CD14-positive monocyte (primary cell): ENCODE measurements around the gene PPP1R13B. TPM values are rescaled to one million over a fixed set of nuclear protein-coding genes. Genes with fewer than 3 reads are reported as not detected.

ENCODE experiments used
- DNase-seq, 3 donors: peaks; one replicate each; pipeline ENCODE4 v3.0.0-alpha.2; 2011 to 2022
- H2AFZ ChIP-seq: 2 replicates; pipeline ENCODE4 v1.6.0; 2012; ENCODE audit warnings: mild to moderate bottlenecking, low read depth, low read length, inconsistent platforms; ENCODE audit not compliant: insufficient read depth, poor library complexity, severe bottlenecking
- H3K27ac ChIP-seq, 2 donors: 1 replicate in 1 of 2; 2 replicates in 1 of 2; pipeline ENCODE4 v1.5.1; 2012 to 2013; ENCODE audit warnings: low read length in 2 of 2, control low read depth in 1 of 2, inconsistent platforms in 1 of 2, low read depth in 1 of 2, mild to moderate bottlenecking in 1 of 2
- H3K27me3 ChIP-seq, 2 donors: one replicate each; pipeline versions ENCODE4 v1.6.0 to v1.6.1; 2011 to 2013; ENCODE audit warnings: low read length in 2 of 2; ENCODE audit not compliant: control insufficient read depth in 2 of 2, insufficient read depth in 2 of 2
- H3K36me3 ChIP-seq, 2 donors: replicated peaks in 1 of 2; 1 replicate in 1 of 2; 2 replicates in 1 of 2; pipeline versions ENCODE4 v1.5.1 to v1.6.1; 2012 to 2013; ENCODE audit warnings: low read length in 2 of 2, control low read depth in 1 of 2, inconsistent platforms in 1 of 2, mild to moderate bottlenecking in 1 of 2; ENCODE audit not compliant: insufficient read depth in 2 of 2, control insufficient read depth in 1 of 2
- H3K4me1 ChIP-seq, 2 donors: 1 replicate in 1 of 2; 2 replicates in 1 of 2; pipeline versions ENCODE4 v1.5.1 to v1.6.1; 2012 to 2013; ENCODE audit warnings: low read length in 2 of 2, control low read depth in 1 of 2, inconsistent platforms in 1 of 2, mild to moderate bottlenecking in 1 of 2, moderate library complexity in 1 of 2; ENCODE audit not compliant: insufficient read depth in 2 of 2, control insufficient read depth in 1 of 2
- H3K4me2 ChIP-seq: replicated peaks from 2 replicates; pipeline ENCODE3; 2012; ENCODE audit warnings: low read length, moderate library complexity, mild to moderate bottlenecking; ENCODE audit not compliant: poor library complexity, severe bottlenecking; ENCODE audit errors: extremely low read depth
- H3K4me3 ChIP-seq, 3 experiments: fragments of 200-600 bp in 1 of 3; sonication (generic) in 1 of 3; replicated peaks in 1 of 3; 1 replicate in 2 of 3; 2 replicates in 1 of 3; pipeline ENCODE4 v1.5.1; 2011 to 2013; ENCODE audit warnings: low read length in 3 of 3, mild to moderate bottlenecking in 3 of 3, control low read depth in 2 of 3, low read depth in 2 of 3, inconsistent platforms in 1 of 3, moderate library complexity in 1 of 3
- H3K79me2 ChIP-seq: 2 replicates; pipeline ENCODE4 v1.6.0; 2012; ENCODE audit warnings: mild to moderate bottlenecking, control low read depth, inconsistent platforms, low read length, moderate library complexity; ENCODE audit not compliant: insufficient read depth
- H3K9ac ChIP-seq: 2 replicates; pipeline ENCODE4 v1.6.0; 2017; ENCODE audit warnings: low read length, mild to moderate bottlenecking; ENCODE audit not compliant: insufficient read depth, poor library complexity, severe bottlenecking
- H3K9me3 ChIP-seq, 2 donors: replicated peaks in 1 of 2; 1 replicate in 1 of 2; 2 replicates in 1 of 2; pipeline versions ENCODE4 v1.5.1 to v1.6.1; 2012 to 2013; ENCODE audit warnings: low read length in 2 of 2, control low read depth in 1 of 2; ENCODE audit not compliant: control insufficient read depth in 1 of 2, insufficient read depth in 1 of 2
- H4K20me1 ChIP-seq: 2 replicates; pipeline ENCODE4 v1.6.0; 2012; ENCODE audit warnings: mild to moderate bottlenecking, low read length, control low read depth, moderate library complexity; ENCODE audit not compliant: insufficient read depth
- H3K27ac Mint-ChIP-seq, 7 donors: one replicate each; pipeline ENCODE4 v1.8.0; 2020; ENCODE audit warnings: mild to moderate bottlenecking in 7 of 7, mixed read lengths in 7 of 7, moderate library complexity in 6 of 7, inconsistent platforms in 2 of 7
- H3K27me3 Mint-ChIP-seq, 3 donors: one replicate each; pipeline ENCODE4 v1.8.0; 2021 to 2022; ENCODE audit warnings: low read depth in 3 of 3, mild to moderate bottlenecking in 3 of 3, mixed read lengths in 3 of 3, moderate library complexity in 3 of 3, inconsistent platforms in 1 of 3
- H3K36me3 Mint-ChIP-seq, 2 donors: one replicate each; pipeline ENCODE4 v1.8.0; 2020; ENCODE audit warnings: mixed read lengths in 2 of 2, inconsistent platforms in 1 of 2, mild to moderate bottlenecking in 1 of 2
- H3K4me1 Mint-ChIP-seq: one replicate; pipeline ENCODE4 v1.8.0; 2020; ENCODE audit warnings: mild to moderate bottlenecking, mixed read lengths
- H3K4me3 Mint-ChIP-seq, 2 donors: one replicate each; pipeline ENCODE4 v1.8.0; 2020; ENCODE audit warnings: mild to moderate bottlenecking in 2 of 2, mixed read lengths in 2 of 2, moderate library complexity in 1 of 2
- H3K9me3 Mint-ChIP-seq, 7 donors: one replicate each; pipeline ENCODE4 v1.8.0; 2020 to 2022; ENCODE audit warnings: mixed read lengths in 7 of 7, mild to moderate bottlenecking in 6 of 7, moderate library complexity in 6 of 7, inconsistent platforms in 2 of 7
- WGBS: methylation state at CpG from one replicate; pipeline ENCODE4 v1.1.5; 2013; ENCODE audit warnings: missing lambda C conversion rate; ENCODE audit not compliant: insufficient coverage; 5-methylcytosine and 5-hydroxymethylcytosine counted together
- intact Hi-C, 2 donors: fragments of 100-400 bp; cut with micrococcal nuclease; formaldehyde crosslinking; loops; one replicate each; pipeline versions ENCODE4 v1.15.0 to v1.15.1; 2023
- polyA plus RNA-seq, 3 donors: library from polyadenylated mRNA; depleted of rRNA in 1 of 3; unstranded in 2 of 3; stranded (reverse) in 1 of 3; fragments of 300-500 nt in 2 of 3; fragments of >200 nt in 1 of 3; fragmentation: Illumina TruSeq in 2 of 3; gene quantifications; 1 replicate in 2 of 3; 2 replicates in 1 of 3; pipeline ENCODE4 v1.2.3, GENCODE V29; 2012 to 2021
- TF ChIP-seq, protein P1 (sequence below): fragments of 200-600 bp; IDR thresholded peaks from one replicate; pipeline ENCODE4 v1.8.0; 2022; ENCODE audit warnings: antibody characterized with exemption, mild to moderate bottlenecking

PPP1R13B gene
- polyA plus RNA-seq, 3 donors: 0.48 to 1.1 (median 0.99) TPM

DNA sequence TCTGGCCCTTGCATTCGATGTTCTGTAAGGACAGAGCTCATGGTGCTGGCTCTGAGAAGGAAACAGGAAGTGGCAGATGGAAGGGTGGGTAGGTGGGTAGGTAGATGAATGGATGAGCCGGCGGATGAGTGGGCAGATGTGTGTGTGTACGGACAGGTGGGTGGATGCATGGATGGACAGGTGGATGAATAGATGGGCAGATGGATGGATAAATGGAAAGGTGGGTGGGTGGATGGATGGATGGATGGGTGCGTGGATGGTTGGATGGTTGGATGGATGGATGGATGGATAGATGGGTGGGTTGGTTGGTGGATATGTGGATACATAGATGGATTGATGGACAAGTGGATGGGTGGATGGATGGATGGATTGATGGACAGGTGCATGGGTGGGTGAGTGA, 27.6 kb upstream of the PPP1R13B start:
- no peaks in the 10 kb centered on the region for H3K9me3 ChIP-seq
- no peak overlapping the region for H3K9ac ChIP-seq
- Mint-ChIP-seq H3K27me3 (peaks cover 24 to 55% (median 37%) of the 10 kb centered on the region in 3 donors), H3K4me1 (peaks cover 17% of the 10 kb centered on the region), H3K9me3 (peaks cover 0 to 3% (median 0%) of the 10 kb centered on the region in 7 donors), H3K36me3 (no peaks in the 10 kb centered on the region), H3K4me3 (peak overlapping the region in 1 of 2 donors; percentile 8), H3K27ac (no peak overlapping the region)
- H2AFZ ChIP-seq: no peak overlapping the region
- peaks cover 0 to 30% of the 10 kb centered on the region in 2 donors for H3K27me3 ChIP-seq
- H3K36me3 ChIP-seq: no peaks in the 10 kb centered on the region
- 92% methylated on average over 5 of the region's 5 CpGs for WGBS
- H3K4me1 ChIP-seq: peaks cover 20 to 22% of the 10 kb centered on the region in 2 donors
- no peaks in the 10 kb centered on the region for H3K79me2 ChIP-seq
- no peak for DNase-seq
- H4K20me1 ChIP-seq: no peaks in the 10 kb centered on the region
- intact Hi-C loops: no loop called here
- no peak overlapping the region for H3K4me2 ChIP-seq
- H3K4me3 ChIP-seq: no peak overlapping the region
- no peak overlapping the region for H3K27ac ChIP-seq
- TF ChIP-seq, protein P1, sequence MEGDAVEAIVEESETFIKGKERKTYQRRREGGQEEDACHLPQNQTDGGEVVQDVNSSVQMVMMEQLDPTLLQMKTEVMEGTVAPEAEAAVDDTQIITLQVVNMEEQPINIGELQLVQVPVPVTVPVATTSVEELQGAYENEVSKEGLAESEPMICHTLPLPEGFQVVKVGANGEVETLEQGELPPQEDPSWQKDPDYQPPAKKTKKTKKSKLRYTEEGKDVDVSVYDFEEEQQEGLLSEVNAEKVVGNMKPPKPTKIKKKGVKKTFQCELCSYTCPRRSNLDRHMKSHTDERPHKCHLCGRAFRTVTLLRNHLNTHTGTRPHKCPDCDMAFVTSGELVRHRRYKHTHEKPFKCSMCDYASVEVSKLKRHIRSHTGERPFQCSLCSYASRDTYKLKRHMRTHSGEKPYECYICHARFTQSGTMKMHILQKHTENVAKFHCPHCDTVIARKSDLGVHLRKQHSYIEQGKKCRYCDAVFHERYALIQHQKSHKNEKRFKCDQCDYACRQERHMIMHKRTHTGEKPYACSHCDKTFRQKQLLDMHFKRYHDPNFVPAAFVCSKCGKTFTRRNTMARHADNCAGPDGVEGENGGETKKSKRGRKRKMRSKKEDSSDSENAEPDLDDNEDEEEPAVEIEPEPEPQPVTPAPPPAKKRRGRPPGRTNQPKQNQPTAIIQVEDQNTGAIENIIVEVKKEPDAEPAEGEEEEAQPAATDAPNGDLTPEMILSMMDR: no peak

DNA sequence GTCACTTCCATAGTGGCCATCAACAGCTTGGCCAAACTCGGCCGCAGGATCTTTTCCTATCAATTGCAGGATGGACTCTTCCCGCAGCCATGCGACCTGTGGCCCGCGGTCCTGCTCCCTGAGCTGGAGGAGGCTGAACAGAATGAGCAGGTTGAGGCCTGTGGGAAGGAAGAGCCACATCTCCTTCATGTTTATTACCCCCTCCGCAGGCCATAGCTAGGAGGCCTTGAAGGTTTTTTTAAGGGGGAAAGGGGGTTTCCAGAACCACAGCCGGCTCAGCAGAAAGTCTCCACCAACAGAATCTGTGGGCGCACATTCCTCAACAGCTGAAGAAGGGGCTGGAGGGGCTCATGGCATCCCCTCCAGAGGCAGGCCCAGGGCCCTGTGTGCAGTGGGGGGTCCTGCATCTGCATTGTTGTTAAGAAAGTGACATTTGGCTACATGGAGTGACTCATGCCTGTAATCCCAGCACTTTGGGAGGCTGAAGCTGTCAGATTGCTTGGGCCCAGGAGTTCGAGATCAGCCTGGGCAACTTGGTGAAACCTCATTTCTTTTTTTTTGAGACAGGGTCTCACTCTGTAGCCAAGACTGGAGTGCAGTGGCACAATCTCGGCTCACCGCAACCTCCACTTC, 25.2 kb upstream of the PPP1R13B start:
- H3K9ac ChIP-seq: peak overlapping the region; percentile 66
- TF ChIP-seq, protein P1: no peak

More for the DNA sequence above, 25.2 kb upstream of the PPP1R13B start:
- Mint-ChIP-seq H3K27ac (peak overlapping the region in 1 of 7 donors; percentile 61), H3K4me1 (peaks cover 9% of the 10 kb centered on the region), H3K9me3 (peaks cover 0 to 3% (median 1%) of the 10 kb centered on the region in 7 donors), H3K4me3 (peak overlapping the region; percentile 79 to 88), H3K36me3 (no peaks in the 10 kb centered on the region), H3K27me3 (peaks cover 14 to 32% (median 19%) of the 10 kb centered on the region in 3 donors)
- H3K36me3 ChIP-seq: no peaks in the 10 kb centered on the region
- 81% methylated on average over 5 of the region's 12 CpGs for WGBS
- H3K9me3 ChIP-seq: no peaks in the 10 kb centered on the region
- intact Hi-C loops: no loop called here
- peak overlapping the region in 1 of 2 donors; percentile 14 for H3K27ac ChIP-seq
- DNase-seq: no peak
- peak overlapping the region; percentile 95 for H3K4me2 ChIP-seq
- H2AFZ ChIP-seq: peak overlapping the region; percentile 99
- H3K79me2 ChIP-seq: no peaks in the 10 kb centered on the region
- H3K27me3 ChIP-seq: peaks cover 0 to 12% of the 10 kb centered on the region in 2 donors
- H4K20me1 ChIP-seq: no peaks in the 10 kb centered on the region
- peaks cover 13 to 15% of the 10 kb centered on the region in 2 donors for H3K4me1 ChIP-seq
- peak overlapping the region; percentile 49 to 83 (median 63) for H3K4me3 ChIP-seq
